Heart left ventricle (tissue), 13 donors: ENCODE data around the gene FNIP1.

ENCODE experiments used
- CTCF ChIP-seq, 12 donors: fragments of 200-600 bp; sonication (generic) in 4 of 12; IDR thresholded peaks; one replicate each; pipeline versions ENCODE4 v1.5.0 to v1.8.0; 2018 to 2022; ENCODE audit warnings: antibody characterized with exemption in 12 of 12, mild to moderate bottlenecking in 5 of 12
- POLR2A ChIP-seq, 2 donors: fragments of 450-650 bp; IDR thresholded peaks; one replicate each; pipeline ENCODE4 v1.6.1; 2017; ENCODE audit warnings: antibody characterized with exemption in 2 of 2, mild to moderate bottlenecking in 2 of 2, moderate library complexity in 2 of 2
- donor health status: ischemic (EF 13 %, LVEDD 7.1; RV severe dilation, severe dysfunction).
- donor health status: DM: no; HTN: yes; CAD: no.
- donor health status: DM: no; HTN: no; CAD: no.
- donor health status: ischemic (EF 25% LVEDD 6.9; RV normal size, moderate dysfunction).
- donor health status: ischemic (EF 25% LVEDD 5.7; RV mildly dilated, moderate dysfunction).
- donor health status: ischemic (EF 35%, LVEDD 5.7; RV mildly dilated, moderate dysfunction).
- donor health status: nonischemic (EF 11% LVEDD 7.7; RV severe dilation, severe dysfunction).
- donor health status: DM: yes; HTN: yes; CAD: no.
- donor health status: PGD.
- donor health status: ischemic (EF 29% LVEDD 5.4; RV normal size, mild dysfunction).
- donor health status: nonischemic (EF 23%, LVEDD 6.1; RV moderate dilation, normal function).

GRCh38 chr5:131747180-131748105 lies 49.4 kb downstream of the FNIP1 start:
- TF ChIP-seq POLR2A (IDR thresholded peaks at IDR 0.05) (no peak), CTCF (IDR thresholded peaks at IDR 0.05) (no peak)
